HG03460 (cell line): ENCODE data around the gene SLC25A10.
A peak's percentile ranks its signal among the peaks of the same experiment; 100 is the strongest.

Experiments
- ATAC-seq: cut with Tn5 transposase; IDR thresholded peaks from one replicate; pipeline ENCODE4 v1.9.1; 2021; ENCODE audit not compliant: unreplicated experiment

SLC25A10 gene

GRCh38 chr17:81686614-81687013 is 25.5 kb upstream of the SLC25A10 start:
- ATAC-seq, result no peak

DNA sequence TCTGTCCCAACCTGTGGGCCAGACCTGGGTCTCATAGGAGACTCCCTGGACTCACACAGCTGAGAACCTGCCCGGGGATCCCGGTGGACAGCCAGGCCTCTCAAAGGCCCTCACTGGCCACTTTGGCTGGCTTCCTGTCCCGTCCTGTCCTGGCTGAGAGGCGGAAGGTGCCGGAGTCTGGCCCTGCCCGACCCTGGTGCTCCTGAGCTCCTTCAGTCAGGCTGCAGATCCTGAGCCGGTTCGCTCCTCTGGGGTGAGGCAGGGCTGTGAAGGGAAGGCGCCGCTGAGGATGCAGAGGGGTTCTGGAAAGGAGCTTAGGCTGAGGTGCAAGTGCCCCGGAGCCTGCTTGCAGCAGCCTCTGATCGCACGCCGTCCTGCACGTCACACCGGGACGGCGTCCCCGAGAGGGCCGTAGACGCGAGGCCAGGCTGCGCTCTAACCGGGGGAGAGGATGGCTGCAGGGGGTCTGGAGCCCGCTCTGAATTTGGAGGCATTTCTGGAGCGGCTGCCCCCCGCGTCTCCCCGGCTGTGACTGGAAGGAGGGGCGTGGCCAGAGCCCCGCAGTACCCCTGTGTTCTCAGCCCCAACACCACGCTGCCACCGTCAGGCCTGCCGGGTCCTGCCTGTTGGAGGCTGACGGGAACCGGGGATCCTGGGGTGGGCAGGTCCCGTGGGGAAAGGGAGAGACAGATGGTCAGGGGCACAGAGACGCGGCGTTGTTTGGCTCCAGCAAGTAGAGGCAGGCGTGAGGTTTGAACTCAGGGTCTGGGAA is 24.1 kb upstream of the SLC25A10 start:
- ATAC-seq, result no peak

DNA sequence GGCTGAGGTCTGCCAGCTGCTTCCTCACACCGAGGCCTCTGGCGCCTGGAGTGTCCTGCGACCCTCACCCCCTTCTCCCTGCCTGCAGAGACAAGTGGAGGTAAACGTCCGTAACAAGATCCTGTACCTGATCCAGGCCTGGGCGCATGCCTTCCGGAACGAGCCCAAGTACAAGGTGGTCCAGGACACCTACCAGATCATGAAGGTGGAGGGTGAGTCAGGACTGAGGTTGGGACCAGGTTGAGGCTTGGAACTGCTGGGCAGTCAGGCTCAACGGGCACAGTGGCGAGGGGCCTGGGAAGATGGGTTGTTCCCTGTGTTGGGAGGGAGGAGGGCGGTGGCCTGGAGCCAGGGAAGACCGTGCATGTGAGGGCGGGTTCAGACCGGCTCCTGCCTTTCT is 23.5 kb upstream of the SLC25A10 start:
- ATAC-seq, result no peak

DNA sequence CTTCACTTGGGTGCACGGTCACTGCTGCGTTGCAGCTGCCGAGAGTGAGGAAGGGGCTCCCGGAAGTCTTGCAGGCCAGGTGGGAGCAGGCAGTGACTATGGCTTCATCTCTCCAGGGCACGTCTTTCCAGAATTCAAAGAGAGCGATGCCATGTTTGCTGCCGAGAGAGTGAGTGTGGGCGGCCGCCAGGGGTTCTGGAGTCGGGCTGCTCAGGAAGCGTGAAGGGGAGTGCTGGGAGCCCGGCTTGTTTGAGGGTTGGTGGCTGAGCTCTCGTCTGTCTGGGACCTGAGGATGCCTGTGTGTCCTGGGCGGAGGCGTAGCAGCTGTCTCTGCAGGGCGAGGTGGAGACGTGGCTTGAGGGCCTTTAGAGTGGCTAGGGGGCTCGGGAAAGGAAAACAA is 22.0 kb upstream of the SLC25A10 start:
- no peak for ATAC-seq

GRCh38 chr17:81690549-81690948 is 21.5 kb upstream of the SLC25A10 start:
- no peak for ATAC-seq

DNA sequence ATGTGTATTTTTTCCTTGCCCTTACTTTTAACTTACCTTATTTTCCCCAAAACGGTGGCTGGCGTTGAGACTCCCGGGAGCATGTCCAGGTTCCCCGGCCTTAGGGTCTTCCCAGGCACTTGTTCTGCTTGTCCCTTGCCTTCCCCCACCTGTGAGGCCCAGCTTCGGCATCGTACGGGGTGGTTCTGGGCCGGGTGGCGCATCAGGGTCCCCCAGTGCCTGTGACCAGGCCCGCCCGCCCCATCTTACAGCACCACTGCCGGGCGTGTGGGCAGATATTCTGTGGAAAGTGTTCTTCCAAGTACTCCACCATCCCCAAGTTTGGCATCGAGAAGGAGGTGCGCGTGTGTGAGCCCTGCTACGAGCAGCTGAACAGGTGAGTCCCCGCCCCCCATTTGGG is 20.9 kb upstream of the SLC25A10 start:
- no peak for ATAC-seq

GRCh38 chr17:81691608-81692007 is 20.5 kb upstream of the SLC25A10 start:
- no peak for ATAC-seq

- no peak for ATAC-seq
These were observed 18.4 kb upstream of the SLC25A10 start for GRCh38 chr17:81693509-81694210.

GRCh38 chr17:81694810-81695209 is 17.3 kb upstream of the SLC25A10 start:
- ATAC-seq, result no peak

DNA sequence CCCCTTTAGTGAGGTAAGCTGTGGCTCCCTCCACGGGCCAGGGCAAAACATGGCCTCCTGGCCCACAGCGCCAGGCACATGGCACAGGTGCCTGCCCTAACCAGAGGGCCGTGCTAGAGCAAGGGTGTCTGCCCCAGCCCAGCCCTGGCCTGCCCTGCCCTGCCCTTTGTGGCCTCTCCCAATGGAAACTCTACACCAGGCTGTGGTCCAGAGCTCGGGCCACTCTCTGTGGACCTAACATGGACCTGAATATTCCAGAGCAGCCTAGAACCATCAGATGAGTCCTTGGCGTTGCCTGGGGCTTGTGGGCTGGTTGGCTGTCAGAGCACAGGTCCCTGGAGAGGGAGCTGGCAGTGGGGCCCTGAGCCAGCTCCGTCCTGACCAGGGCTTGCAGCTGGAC is 16.9 kb upstream of the SLC25A10 start:
- ATAC-seq, result no peak

DNA sequence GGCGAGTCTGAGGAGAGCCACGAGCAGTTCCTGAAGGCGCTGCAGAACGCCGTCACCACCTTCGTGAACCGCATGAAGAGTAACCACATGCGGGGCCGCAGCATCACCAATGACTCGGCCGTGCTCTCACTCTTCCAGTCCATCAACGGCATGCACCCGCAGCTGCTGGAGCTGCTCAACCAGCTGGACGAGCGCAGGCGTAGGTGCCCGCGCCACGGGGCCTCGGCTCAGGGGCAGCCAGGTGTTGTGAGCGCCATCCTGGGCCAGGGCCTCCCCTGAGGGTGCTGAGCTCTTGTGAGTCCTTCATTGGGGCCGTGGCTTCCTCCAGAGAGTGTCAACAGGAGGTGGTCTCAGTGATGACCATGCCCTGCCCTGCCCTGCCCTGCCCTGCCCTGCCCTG is 16.3 kb upstream of the SLC25A10 start:
- ATAC-seq, result no peak

DNA sequence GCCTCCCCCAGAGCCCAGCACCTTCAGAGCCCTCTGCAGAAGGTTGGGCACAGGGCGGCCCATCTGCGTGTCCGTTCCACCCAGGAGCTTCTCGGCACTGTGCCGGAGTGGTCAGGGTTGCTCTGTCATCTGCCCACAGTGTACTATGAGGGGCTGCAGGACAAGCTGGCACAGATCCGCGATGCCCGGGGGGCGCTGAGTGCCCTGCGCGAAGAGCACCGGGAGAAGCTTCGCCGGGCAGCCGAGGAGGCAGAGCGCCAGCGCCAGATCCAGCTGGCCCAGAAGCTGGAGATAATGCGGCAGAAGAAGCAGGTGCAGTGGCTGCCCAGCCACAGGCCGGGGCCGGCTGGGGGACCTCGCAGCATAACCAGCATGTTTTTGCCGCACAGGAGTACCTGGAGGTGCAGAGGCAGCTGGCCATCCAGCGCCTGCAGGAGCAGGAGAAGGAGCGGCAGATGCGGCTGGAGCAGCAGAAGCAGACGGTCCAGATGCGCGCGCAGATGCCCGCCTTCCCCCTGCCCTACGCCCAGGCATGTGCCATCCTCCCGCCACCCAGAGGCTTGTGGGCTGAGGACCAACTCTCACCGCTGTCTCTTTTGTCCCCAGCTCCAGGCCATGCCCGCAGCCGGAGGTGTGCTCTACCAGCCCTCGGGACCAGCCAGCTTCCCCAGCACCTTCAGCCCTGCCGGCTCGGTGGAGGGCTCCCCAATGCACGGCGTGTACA is 15.7 kb upstream of the SLC25A10 start:
- ATAC-seq, result no peak

DNA sequence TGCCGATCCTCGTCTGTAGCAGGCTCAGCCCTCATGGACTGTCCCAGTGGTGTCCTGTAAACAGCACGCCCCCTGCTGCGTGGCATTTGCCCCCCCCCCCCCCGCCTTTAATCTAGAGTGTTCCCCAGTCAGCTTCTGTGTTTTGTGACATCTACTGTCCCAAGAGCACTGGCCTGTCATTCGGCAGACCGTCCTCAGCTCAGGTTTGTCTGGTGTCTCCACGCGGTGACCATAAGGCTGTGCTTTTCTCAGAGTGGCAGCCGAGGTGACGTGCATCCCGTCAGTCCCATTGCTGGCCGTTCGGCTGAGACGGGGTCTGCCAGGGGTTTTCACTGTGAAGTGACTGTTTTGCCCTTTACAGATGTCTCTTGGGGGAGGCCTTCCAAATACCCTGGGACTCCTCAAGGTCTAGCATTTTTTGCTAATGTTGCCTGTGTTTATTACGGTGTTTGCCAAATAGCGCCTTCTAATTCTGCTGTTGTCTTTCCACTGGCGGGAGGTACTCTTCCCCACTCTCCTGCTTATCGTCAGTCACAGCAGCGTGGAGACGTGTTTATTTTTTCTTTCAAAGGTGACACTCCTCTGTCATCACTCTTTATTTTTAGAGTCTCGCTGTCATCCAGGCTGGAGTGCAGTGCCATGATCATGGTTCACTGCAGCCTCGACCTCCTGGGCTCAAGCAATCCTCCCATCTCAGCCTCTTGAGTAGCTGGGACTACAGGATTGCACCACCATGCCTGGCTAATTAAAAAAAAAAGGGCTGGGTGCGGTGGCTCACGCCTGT is 14.6 kb upstream of the SLC25A10 start:
- no peak for ATAC-seq

GRCh38 chr17:81700353-81701287 is 11.5 kb upstream of the SLC25A10 start:
- ATAC-seq, result no peak

DNA sequence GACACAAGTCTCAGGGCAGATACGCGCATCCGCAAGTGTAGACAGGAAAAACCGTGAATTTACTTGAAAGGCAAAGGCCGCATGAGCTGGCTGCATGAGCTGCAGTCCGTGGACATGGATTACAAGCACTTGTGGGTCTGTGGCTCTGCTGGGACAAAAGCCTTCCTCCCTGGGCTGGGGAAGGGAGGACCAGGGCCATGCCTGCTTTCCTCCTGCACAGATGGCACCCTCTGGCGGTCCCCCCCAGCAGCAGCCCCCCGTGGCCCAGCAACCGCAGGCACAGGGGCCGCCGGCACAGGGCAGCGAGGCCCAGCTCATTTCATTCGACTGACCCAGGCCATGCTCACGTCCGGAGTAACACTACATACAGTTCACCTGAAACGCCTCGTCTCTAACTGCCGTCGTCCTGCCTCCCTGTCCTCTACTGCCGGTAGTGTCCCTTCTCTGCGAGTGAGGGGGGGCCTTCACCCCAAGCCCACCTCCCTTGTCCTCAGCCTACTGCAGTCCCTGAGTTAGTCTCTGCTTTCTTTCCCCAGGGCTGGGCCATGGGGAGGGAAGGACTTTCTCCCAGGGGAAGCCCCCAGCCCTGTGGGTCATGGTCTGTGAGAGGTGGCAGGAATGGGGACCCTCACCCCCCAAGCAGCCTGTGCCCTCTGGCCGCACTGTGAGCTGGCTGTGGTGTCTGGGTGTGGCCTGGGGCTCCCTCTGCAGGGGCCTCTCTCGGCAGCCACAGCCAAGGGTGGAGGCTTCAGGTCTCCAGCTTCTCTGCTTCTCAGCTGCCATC is 10.6 kb upstream of the SLC25A10 start:
- no peak for ATAC-seq

- ATAC-seq, result peak; percentile 71
These were observed 8.9 kb upstream of the SLC25A10 start, which contains the start of gene MRPL12 for GRCh38 chr17:81702934-81703746. Gene MRPL12 (plus strand): TSS chr17:81703367. CDS start chr17:81703502, 135 bp downstream.

GRCh38 chr17:81703747-81704654 is 8.1 kb upstream of the SLC25A10 start:
- ATAC-seq, result no peak
